VCaP (cell line): ENCODE results near the gene SLC12A4.

Experiments used
- H3K27ac ChIP-seq: fragments of 450-650 bp; 2 replicates; pipeline ENCODE4 v1.5.1; 2017
- TF ChIP-seq, protein P1 (sequence below): fragments of 450-650 bp; conservative IDR thresholded peaks from 2 replicates; pipeline ENCODE4 v1.5.1; 2017; ENCODE audit warnings: mild to moderate bottlenecking, moderate library complexity

The SLC12A4 gene

GRCh38 chr16:67992661-67993206 lies 24.3 kb upstream of the SLC12A4 start:
- H3K27ac ChIP-seq = no peak overlapping the region
- TF ChIP-seq, protein P1, sequence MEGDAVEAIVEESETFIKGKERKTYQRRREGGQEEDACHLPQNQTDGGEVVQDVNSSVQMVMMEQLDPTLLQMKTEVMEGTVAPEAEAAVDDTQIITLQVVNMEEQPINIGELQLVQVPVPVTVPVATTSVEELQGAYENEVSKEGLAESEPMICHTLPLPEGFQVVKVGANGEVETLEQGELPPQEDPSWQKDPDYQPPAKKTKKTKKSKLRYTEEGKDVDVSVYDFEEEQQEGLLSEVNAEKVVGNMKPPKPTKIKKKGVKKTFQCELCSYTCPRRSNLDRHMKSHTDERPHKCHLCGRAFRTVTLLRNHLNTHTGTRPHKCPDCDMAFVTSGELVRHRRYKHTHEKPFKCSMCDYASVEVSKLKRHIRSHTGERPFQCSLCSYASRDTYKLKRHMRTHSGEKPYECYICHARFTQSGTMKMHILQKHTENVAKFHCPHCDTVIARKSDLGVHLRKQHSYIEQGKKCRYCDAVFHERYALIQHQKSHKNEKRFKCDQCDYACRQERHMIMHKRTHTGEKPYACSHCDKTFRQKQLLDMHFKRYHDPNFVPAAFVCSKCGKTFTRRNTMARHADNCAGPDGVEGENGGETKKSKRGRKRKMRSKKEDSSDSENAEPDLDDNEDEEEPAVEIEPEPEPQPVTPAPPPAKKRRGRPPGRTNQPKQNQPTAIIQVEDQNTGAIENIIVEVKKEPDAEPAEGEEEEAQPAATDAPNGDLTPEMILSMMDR = no peak

- TF ChIP-seq, protein P1 = no peak
- H3K27ac ChIP-seq = no peak overlapping the region
Measured at GRCh38 chr16:67990018-67990386, 21.6 kb upstream of the SLC12A4 start.

DNA sequence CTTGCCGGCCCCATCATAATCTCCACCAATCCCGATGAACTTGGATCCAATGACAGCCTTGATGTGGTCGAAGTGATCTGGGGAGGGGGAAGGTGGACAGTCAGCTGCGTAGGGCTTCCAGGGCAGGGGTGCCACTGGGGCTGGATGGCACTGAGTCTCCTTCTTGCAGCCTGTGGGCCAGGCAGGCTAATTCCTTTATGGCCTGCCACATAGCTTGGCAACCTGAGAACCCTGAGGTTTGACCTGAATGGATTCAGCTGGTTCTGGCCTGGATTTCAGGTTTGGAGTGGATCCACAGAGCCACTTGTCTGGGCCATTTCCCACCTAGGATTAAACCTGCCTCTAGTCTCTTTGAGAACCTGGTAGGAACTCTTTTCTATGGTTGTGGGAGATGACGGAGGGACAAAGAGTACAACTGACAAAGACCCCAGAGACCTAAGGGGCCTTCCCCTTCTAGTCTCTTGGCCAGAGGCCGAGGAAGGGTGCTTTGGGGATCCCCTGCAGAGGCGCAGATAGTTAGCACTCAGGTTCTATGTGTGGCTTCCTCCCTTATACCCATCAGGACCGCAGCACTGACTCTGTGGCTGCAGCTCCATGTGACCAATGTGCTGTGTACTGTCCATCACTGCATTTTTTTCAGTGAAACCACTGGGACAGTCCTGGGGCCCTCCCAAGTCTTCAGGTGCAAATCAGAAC lies 21.0 kb upstream of the SLC12A4 start:
- TF ChIP-seq, protein P1 = no peak
- no peak overlapping the region for H3K27ac ChIP-seq

DNA sequence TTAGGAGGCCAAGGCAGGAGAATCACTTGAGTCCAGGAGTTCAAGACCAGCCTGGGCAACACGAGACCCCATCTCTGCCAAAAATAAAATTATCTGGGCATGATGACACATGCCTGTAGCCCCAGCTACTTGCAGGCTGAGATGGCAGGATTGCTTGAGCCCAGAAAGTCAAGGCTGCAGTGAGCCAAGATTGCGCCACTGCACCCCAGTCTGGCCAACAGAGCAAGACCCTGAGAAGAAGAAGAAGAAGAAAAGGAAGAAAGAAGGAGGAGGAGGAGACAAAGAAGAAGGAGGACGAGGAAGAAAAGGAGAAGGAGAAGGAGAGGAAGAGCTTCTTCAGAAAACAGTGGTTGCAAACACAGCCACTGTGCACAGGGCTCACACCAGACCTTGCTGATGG lies 20.2 kb upstream of the SLC12A4 start:
- TF ChIP-seq, protein P1 = no peak

DNA sequence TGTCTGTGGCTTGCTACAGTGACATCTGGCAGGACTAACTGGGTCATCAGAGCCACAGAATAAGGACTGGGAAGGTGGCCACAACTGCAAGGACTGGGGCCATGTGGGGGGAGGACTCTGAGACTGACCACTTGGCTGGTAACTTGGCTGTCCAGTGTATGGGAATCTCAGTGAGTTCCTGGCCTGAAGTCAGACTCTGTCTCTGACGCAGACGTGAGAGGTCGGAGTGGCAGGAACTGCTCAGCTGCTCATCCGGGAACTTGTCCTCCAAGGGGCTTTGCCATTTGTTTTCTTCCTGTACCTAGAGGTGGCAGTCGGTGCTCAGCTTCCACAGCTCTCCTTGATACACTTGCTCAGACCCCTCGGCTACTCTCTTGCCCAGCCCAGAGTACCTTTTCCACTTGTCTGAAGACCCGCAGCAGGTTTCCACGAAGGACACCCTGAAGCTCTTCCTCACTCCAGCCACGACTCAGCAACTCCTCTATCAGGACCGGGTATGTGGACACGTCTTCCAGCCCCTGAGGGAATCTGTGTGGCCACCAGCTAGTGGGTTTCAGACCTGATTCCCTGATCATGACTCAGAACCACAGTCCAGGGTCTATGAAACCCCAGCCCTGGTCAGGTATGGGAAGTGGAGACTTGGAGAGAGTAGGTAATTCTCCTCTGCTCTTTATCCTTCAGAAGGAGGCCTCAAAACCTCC lies 19.2 kb upstream of the SLC12A4 start:
- TF ChIP-seq, protein P1 = no peak
- H3K27ac ChIP-seq = no peak overlapping the region

More for the DNA sequence above, 20.2 kb upstream of the SLC12A4 start:
- H3K27ac ChIP-seq = no peak overlapping the region

DNA sequence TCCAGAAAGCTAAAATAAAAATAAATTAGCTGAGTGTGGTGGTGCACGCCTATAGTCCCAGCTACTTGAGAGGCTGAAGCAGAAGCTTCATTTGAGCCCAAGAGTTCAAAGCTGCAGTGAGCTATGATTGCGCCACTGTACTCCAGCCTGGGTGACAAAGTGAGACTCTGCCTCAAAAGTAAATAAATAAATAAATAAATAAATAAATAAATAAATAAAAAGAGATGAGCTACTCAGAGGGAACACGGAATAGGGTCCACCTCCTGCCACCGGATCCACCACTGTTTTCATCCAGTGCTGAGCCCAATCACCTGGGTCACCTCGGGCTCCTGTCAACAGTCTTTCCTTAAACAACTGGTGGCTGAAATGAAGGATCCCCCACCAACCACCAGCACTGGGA lies 18.5 kb upstream of the SLC12A4 start:
- H3K27ac ChIP-seq = no peak overlapping the region
- TF ChIP-seq, protein P1 = no peak

GRCh38 chr16:67982011-67982696 lies 13.7 kb upstream of the SLC12A4 start:
- no peak overlapping the region for H3K27ac ChIP-seq
- TF ChIP-seq, protein P1 = no peak
